Tibial nerve (tissue), 4 donors: ENCODE results near the gene MED9.

ENCODE experiments used
- CTCF ChIP-seq, 5 experiments: fragments of 200-600 bp in 3 of 5; fragments of 450-650 bp in 2 of 5; sonication (generic) in 3 of 5; IDR thresholded peaks; one replicate each; pipeline ENCODE4 v1.5.1; 2016 to 2019; ENCODE audit warnings: antibody characterized with exemption in 5 of 5, mild to moderate bottlenecking in 3 of 5, moderate library complexity in 2 of 5
- EP300 ChIP-seq, 2 donors: sonication (generic); formaldehyde crosslinking; IDR thresholded peaks; one replicate each; pipeline ENCODE4 v1.6.1; 2017; ENCODE audit warnings: antibody characterized with exemption in 2 of 2, mild to moderate bottlenecking in 1 of 2
- POLR2A ChIP-seq, 2 donors: fragments of 450-650 bp; IDR thresholded peaks; one replicate each; pipeline ENCODE4 v1.6.1; 2017; ENCODE audit warnings: antibody characterized with exemption in 2 of 2, mild to moderate bottlenecking in 2 of 2, moderate library complexity in 2 of 2

GRCh38 chr17:17499402-17500145 lies 22.8 kb downstream of the MED9 start:
- TF ChIP-seq EP300 (IDR thresholded peaks at IDR 0.05) (no peak), CTCF (IDR thresholded peaks at IDR 0.05) (no peak), POLR2A (IDR thresholded peaks at IDR 0.05) (no peak)
